Ovary (tissue), 9 donors: Measurements from ENCODE around the gene ZNF710. TPM values are rescaled to one million over a fixed set of nuclear protein-coding genes. Genes with fewer than 3 reads are reported as not detected.

ENCODE experiments used
- DNase-seq, 5 donors: peaks; one replicate each; pipeline ENCODE4 v3.0.0-alpha.2; 2019 to 2020
- H3K27ac ChIP-seq, 2 donors: fragments of 200-600 bp; one replicate each; pipeline versions ENCODE4 v1.5.1 to v1.8.0; 2019 to 2022
- H3K27me3 ChIP-seq: fragments of 200-600 bp; one replicate; pipeline ENCODE4 v1.8.0; 2022
- H3K36me3 ChIP-seq: fragments of 200-600 bp; sonication (generic); one replicate; pipeline ENCODE4 v1.5.1; 2019
- H3K4me1 ChIP-seq: one replicate; pipeline ENCODE4 v1.8.1; 2013; ENCODE audit warnings: mild to moderate bottlenecking, moderate library complexity; ENCODE audit not compliant: insufficient read depth
- H3K4me3 ChIP-seq: fragments of 200-600 bp; sonication (generic); one replicate; pipeline ENCODE4 v1.5.1; 2017
- H3K9me3 ChIP-seq, 2 donors: fragments of 200-600 bp in 1 of 2; sonication (generic) in 1 of 2; one replicate each; pipeline versions ENCODE4 v1.5.1 to v1.8.1; 2013 to 2019; ENCODE audit warnings: mild to moderate bottlenecking in 1 of 2, moderate library complexity in 1 of 2
- CTCF ChIP-seq, 3 donors: fragments of 450-650 bp in 2 of 3; fragments of 200-600 bp in 1 of 3; IDR thresholded peaks; one replicate each; pipeline versions ENCODE4 v1.5.1 to v1.8.0; 2016 to 2022; ENCODE audit warnings: antibody characterized with exemption in 3 of 3, mild to moderate bottlenecking in 1 of 3
- EP300 ChIP-seq: sonication (generic); formaldehyde crosslinking; IDR thresholded peaks from one replicate; pipeline ENCODE4 v1.6.1; 2017; ENCODE audit warnings: antibody characterized with exemption
- POLR2A ChIP-seq: fragments of 450-650 bp; IDR thresholded peaks from one replicate; pipeline ENCODE4 v1.6.1; 2017; ENCODE audit warnings: antibody characterized with exemption, mild to moderate bottlenecking, moderate library complexity
- WGBS, 3 donors: extraction: QIAGEN DNeasy Blood & Tissue Kit in 1 of 3; methylation state at CpG; one replicate each; pipeline versions ENCODE4 v1.1.5 to v1.1.7; 2013 to 2017; 5-methylcytosine and 5-hydroxymethylcytosine counted together
- intact Hi-C, 4 donors: fragments of 100-400 bp; cut with DNase I; formaldehyde crosslinking; loops; one replicate each; pipeline versions ENCODE4 v1.11.0 to v1.15.1; 2022 to 2023
- polyA plus RNA-seq, 2 donors: library from polyadenylated mRNA; stranded (reverse); fragments of 200-250 nt in 1 of 2; fragments of 350-450 nt in 1 of 2; fragmentation: Illumina TruSeq in 1 of 2; extraction: RNeasy Lipid Tissue Mini Kit (QIAGEN cat#74804) in 1 of 2; gene quantifications; one replicate each; pipeline ENCODE4 v1.2.3, GENCODE V29; 2013 to 2014
- total RNA-seq, 7 donors: library from RNA; depleted of rRNA in 2 of 7; stranded (reverse); fragments of >200 nt in 2 of 7; fragmentation: NEBNext Ultra II Directional in 3 of 7; extraction: Animal tissue kit (Norgen Biotek cat#: 25700) in 3 of 7; gene quantifications; one replicate each; pipeline versions ENCODE4 v1.1.0 to v1.2.4, GENCODE V29; 2016 to 2023
- donor health status: DM: no; HTN: no; CAD: no; lungs with moderate emphysema.
- donor health status: DM: no; HTN: no; CAD: no.
- donor health status: Bipolar disorder and iron deficiency.
- donor health status: DM: yes; HTN: yes; CAD: no.
- donor health status: DM: no; HTN: no; CAD: no.
- donor health status: DM: yes; HTN: yes; CAD: no.

Gene ZNF710
- total and polyA plus RNA-seq, 9 donors = 6.8 to 19.7 (median 14.4) TPM

GRCh38 chr15:89998141-89998661 lies 2.9 kb upstream of the ZNF710 start:
- no peak overlapping the region for H3K27ac ChIP-seq
- 52 to 58% (median 53%) methylated on average over 5 of the region's 5 CpGs for WGBS, 3 donors

GRCh38 chr15:89998923-89999675 lies 2.0 kb upstream of the ZNF710 start:
- Histone ChIP-seq H3K36me3 (no peaks in the 10 kb centered on the region), H3K4me3 (no peak overlapping the region), H3K9me3 (no peaks in the 10 kb centered on the region), H3K27me3 (no peaks in the 10 kb centered on the region), H3K27ac (no peak overlapping the region), H3K4me1 (peaks cover 5% of the 10 kb centered on the region)
- intact Hi-C loops = loop anchor here in 1 of 4 donors (10.0 kb wide), 1 partner anchor 66 kb away; no protein-coding TSS in a partner anchor
- 62 to 65% (median 63%) methylated on average over 12 of the region's 12 CpGs for WGBS, 3 donors
- TF ChIP-seq CTCF (IDR thresholded peaks at IDR 0.05) (no peak), EP300 (no peak)
- DNase-seq = no peak

More at GRCh38 chr15:89998141-89998661, 2.9 kb upstream of the ZNF710 start:
- no peak for DNase-seq
- no peaks in the 10 kb centered on the region for H3K9me3 ChIP-seq
- no peak overlapping the region for H3K4me3 ChIP-seq
- intact Hi-C loops = loop anchor here in 1 of 4 donors (10.0 kb wide), 1 partner anchor 67 kb away; no protein-coding TSS in a partner anchor
- peaks cover 5% of the 10 kb centered on the region for H3K4me1 ChIP-seq
- H3K36me3 ChIP-seq = no peaks in the 10 kb centered on the region
- no peaks in the 10 kb centered on the region for H3K27me3 ChIP-seq
- no peak for TF ChIP-seq CTCF (IDR thresholded peaks at IDR 0.05)
- TF ChIP-seq EP300 = no peak
- TF ChIP-seq POLR2A = no peak

- intact Hi-C loops = loop anchor here in 2 of 4 donors (5.0 to 10.0 kb wide), 3 partner anchors 65 to 107 kb away; partner anchors contain the start of genes AP3S2 (in 1 of the 2) and ARPIN (in 1 of the 2)
- TF ChIP-seq EP300 = no peak
- no peak for TF ChIP-seq CTCF (IDR thresholded peaks at IDR 0.05)
- TF ChIP-seq POLR2A = no peak
- peak overlapping the region; percentile 48 to 64 for H3K27ac ChIP-seq
- H3K4me1 ChIP-seq = peaks cover 7% of the 10 kb centered on the region
- 4 to 14% (median 9%) methylated on average over 14 of the region's 14 CpGs for WGBS, 3 donors
- peak; percentile 19 to 46 (median 38) for DNase-seq
- no peaks in the 10 kb centered on the region for H3K9me3 ChIP-seq
- no peaks in the 10 kb centered on the region for H3K27me3 ChIP-seq
- peak overlapping the region; percentile 87 for H3K4me3 ChIP-seq
- no peaks in the 10 kb centered on the region for H3K36me3 ChIP-seq
Observed at GRCh38 chr15:89999676-90000185, 1.4 kb upstream of the ZNF710 start.

GRCh38 chr15:90000186-90001001 lies 730 bp upstream of the ZNF710 start:
- peak; percentile 34 to 66 (median 50) for DNase-seq
- Histone ChIP-seq H3K27ac (peak overlapping the region; percentile 48 to 64), H3K4me1 (peaks cover 9% of the 10 kb centered on the region), H3K36me3 (no peaks in the 10 kb centered on the region), H3K4me3 (peak overlapping the region; percentile 87), H3K9me3 (no peaks in the 10 kb centered on the region), H3K27me3 (no peaks in the 10 kb centered on the region)
- 1 to 3% (median 1%) methylated on average over 40 to 63 of the region's 63 CpGs for WGBS, 3 donors
- intact Hi-C loops = loop anchor here in 1 of 4 donors (5.0 kb wide), 2 partner anchors 88 to 108 kb away; partner anchors contain the start of genes AP3S2 and ARPIN
- TF ChIP-seq EP300 (no peak), POLR2A (no peak), CTCF (IDR thresholded peaks at IDR 0.05) (no peak)
